Measurements from ENCODE around the gene LSG1. TPM values are rescaled to one million over a fixed set of nuclear protein-coding genes. Genes with fewer than 3 reads are reported as not detected.

Gene LSG1
- total RNA-seq, 1 experiment from 2014 or later: 39.7 TPM

DNA sequence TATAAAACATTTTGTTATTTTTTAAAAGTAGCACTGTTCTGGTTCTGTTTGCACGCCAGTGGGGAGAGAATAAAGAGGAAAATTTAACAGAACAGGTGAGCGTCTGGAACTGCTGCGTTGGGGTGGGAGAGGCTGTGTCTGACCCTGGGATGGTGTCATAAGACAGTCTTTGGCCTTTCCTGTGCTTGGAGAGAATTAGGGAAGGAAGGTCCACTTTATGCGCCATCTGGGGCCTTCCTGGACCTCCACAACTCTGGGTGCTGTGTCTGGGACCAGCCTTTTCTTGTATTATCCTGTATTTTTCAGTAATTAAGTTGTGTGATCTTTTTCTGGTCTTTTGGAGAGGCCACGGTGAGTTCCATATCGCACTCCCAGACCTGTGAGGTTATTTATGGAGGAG is 17.0 kb upstream of the LSG1 start:
- H3K4me3 ChIP-seq (replicated peaks in 1 of 2; ENCODE audit: low read depth in 1 of 2, low read length in 2 of 2): no peak overlapping the region
- ChIA-PET RAD21 (ENCODE audit: low non-redundant PET in 1 of 2, low total read pairs in 2 of 2, uncharacterized antibody in 2 of 2, unreplicated experiment in 2 of 2) (no interaction called here), POLR2A (no interaction called here), CTCF (no interaction called here)
- no TSS peak for BruUV-seq (replicated peaks)
- no peaks in the 10 kb centered on the region for H3K9me2 ChIP-seq (ENCODE audit: insufficient read depth)
- intact Hi-C loops (cut with micrococcal nuclease): no loop called here
- H3K4me2 ChIP-seq (ENCODE audit: low read length): peak overlapping the region; percentile 18; the same call in 1 of the 2 replicates
- TF ChIP-seq, protein P1, sequence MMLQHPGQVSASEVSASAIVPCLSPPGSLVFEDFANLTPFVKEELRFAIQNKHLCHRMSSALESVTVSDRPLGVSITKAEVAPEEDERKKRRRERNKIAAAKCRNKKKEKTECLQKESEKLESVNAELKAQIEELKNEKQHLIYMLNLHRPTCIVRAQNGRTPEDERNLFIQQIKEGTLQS (IDR thresholded peaks at IDR 0.05): no peak
- no peak for TF ChIP-seq SRF (IDR thresholded peaks at IDR 0.05; ENCODE audit: low read depth)
- no peak for TF ChIP-seq POLR2AphosphoS5 (IDR thresholded peaks at IDR 0.05; ENCODE audit: low read depth, low read length)
- TF ChIP-seq, protein P2, sequence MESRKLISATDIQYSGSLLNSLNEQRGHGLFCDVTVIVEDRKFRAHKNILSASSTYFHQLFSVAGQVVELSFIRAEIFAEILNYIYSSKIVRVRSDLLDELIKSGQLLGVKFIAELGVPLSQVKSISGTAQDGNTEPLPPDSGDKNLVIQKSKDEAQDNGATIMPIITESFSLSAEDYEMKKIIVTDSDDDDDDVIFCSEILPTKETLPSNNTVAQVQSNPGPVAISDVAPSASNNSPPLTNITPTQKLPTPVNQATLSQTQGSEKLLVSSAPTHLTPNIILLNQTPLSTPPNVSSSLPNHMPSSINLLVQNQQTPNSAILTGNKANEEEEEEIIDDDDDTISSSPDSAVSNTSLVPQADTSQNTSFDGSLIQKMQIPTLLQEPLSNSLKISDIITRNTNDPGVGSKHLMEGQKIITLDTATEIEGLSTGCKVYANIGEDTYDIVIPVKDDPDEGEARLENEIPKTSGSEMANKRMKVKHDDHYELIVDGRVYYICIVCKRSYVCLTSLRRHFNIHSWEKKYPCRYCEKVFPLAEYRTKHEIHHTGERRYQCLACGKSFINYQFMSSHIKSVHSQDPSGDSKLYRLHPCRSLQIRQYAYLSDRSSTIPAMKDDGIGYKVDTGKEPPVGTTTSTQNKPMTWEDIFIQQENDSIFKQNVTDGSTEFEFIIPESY (IDR thresholded peaks at IDR 0.05; ENCODE audit: extremely low read depth, insufficient replicate concordance, low read length): no peak
- TF ChIP-seq JUND (IDR thresholded peaks at IDR 0.05): no peak
- 0 out of 2 replicates have a peak, but pooled peaks have one; percentile 10 for TF ChIP-seq FOSL1 (IDR thresholded peaks at IDR 0.05; ENCODE audit: low read depth)
- TF ChIP-seq, protein P3, sequence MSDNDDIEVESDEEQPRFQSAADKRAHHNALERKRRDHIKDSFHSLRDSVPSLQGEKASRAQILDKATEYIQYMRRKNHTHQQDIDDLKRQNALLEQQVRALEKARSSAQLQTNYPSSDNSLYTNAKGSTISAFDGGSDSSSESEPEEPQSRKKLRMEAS (IDR thresholded peaks at IDR 0.05): no peak
- H3K4me1 ChIP-seq (ENCODE audit: control insufficient read depth in 1 of 2, insufficient read depth in 2 of 2, low read length in 2 of 2): peaks cover 10 to 35% of the 10 kb centered on the region in 2 experiments; a peak in 3 of 4 replicates
- DNase-seq (ENCODE audit: low read depth, low spot score): no peak
- no peaks in the 10 kb centered on the region for H3K36me3 ChIP-seq (ENCODE audit: control insufficient read depth in 1 of 2, insufficient read depth in 2 of 2, low read length in 2 of 2)
- H3K27ac ChIP-seq (ENCODE audit: low read depth, low read length): no peak overlapping the region
- H3K79me2 ChIP-seq (ENCODE audit: insufficient read depth, low read length): no peaks in the 10 kb centered on the region
- H4K20me1 ChIP-seq (ENCODE audit: insufficient read depth): no peaks in the 10 kb centered on the region
- H3K27me3 ChIP-seq (ENCODE audit: insufficient read depth, low read length): no peaks in the 10 kb centered on the region
- no peak for ATAC-seq
- H3K9ac ChIP-seq (ENCODE audit: low read length): no peak overlapping the region
- H3K9me3 ChIP-seq (ENCODE audit: control insufficient read depth in 1 of 2, insufficient read depth in 1 of 2, low read depth in 1 of 2, low read length in 2 of 2): no peaks in the 10 kb centered on the region
- no peak overlapping the region for H2AFZ ChIP-seq (ENCODE audit: low read depth, low read length, poor library complexity, severe bottlenecking)

DNA sequence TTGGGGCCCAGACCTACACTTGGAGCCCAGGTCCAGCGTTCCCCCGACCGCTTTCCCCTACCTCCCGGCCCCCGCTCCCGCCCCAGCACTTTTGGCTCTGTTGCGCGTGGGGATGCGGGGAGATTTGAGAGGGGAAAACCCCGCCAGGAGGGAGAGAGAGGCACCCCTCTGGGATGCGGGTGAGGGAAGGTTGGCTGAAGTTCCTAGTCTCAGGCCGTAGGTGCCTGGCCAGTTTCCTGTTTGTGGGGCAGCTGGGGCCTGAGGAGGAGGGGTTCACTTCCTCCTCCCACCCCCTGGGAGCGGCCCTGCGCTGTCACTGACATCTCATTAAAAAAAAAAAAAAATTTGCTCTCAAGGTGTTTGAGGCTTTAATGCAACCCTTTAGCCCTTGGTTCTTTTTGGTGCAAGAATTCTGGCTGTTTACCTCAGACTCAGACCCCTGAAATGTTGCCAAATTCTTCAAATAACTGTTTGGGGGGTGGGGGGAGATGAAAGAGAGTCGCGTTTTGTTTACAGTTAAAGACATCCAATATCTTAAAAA is 16.3 kb upstream of the LSG1 start:
- DNase-seq (ENCODE audit: low read depth, low spot score): no peak
- no TSS peak for BruUV-seq (replicated peaks)
- ATAC-seq: no peak
- TF ChIP-seq EZH2 (IDR thresholded peaks at IDR 0.05): no peak
- TF ChIP-seq JUND (IDR thresholded peaks at IDR 0.05): no peak
- TF ChIP-seq, protein P3 (IDR thresholded peaks at IDR 0.05): no peak
- TF ChIP-seq, protein P4, sequence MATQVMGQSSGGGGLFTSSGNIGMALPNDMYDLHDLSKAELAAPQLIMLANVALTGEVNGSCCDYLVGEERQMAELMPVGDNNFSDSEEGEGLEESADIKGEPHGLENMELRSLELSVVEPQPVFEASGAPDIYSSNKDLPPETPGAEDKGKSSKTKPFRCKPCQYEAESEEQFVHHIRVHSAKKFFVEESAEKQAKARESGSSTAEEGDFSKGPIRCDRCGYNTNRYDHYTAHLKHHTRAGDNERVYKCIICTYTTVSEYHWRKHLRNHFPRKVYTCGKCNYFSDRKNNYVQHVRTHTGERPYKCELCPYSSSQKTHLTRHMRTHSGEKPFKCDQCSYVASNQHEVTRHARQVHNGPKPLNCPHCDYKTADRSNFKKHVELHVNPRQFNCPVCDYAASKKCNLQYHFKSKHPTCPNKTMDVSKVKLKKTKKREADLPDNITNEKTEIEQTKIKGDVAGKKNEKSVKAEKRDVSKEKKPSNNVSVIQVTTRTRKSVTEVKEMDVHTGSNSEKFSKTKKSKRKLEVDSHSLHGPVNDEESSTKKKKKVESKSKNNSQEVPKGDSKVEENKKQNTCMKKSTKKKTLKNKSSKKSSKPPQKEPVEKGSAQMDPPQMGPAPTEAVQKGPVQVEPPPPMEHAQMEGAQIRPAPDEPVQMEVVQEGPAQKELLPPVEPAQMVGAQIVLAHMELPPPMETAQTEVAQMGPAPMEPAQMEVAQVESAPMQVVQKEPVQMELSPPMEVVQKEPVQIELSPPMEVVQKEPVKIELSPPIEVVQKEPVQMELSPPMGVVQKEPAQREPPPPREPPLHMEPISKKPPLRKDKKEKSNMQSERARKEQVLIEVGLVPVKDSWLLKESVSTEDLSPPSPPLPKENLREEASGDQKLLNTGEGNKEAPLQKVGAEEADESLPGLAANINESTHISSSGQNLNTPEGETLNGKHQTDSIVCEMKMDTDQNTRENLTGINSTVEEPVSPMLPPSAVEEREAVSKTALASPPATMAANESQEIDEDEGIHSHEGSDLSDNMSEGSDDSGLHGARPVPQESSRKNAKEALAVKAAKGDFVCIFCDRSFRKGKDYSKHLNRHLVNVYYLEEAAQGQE (IDR thresholded peaks at IDR 0.05; ENCODE audit: low read depth): no peak
- TF ChIP-seq ZFX (IDR thresholded peaks at IDR 0.05): no peak
- no peak for TF ChIP-seq EGR1 (IDR thresholded peaks at IDR 0.05; ENCODE audit: low read depth)
- TF ChIP-seq ELF1 (IDR thresholded peaks at IDR 0.05; ENCODE audit: borderline replicate concordance, low read depth): no peak
- TF ChIP-seq, protein P1 (IDR thresholded peaks at IDR 0.05): no peak
- TF ChIP-seq CEBPB (IDR thresholded peaks at IDR 0.05; ENCODE audit: low read depth): no peak
- TF ChIP-seq SP1 (IDR thresholded peaks at IDR 0.05; ENCODE audit: low read depth): no peak

More for the DNA sequence above, 16.3 kb upstream of the LSG1 start:
- H3K9ac ChIP-seq (ENCODE audit: low read length): no peak overlapping the region
- H3K79me2 ChIP-seq (ENCODE audit: insufficient read depth, low read length): no peaks in the 10 kb centered on the region
- intact Hi-C loops (cut with micrococcal nuclease): no loop called here
- no peaks in the 10 kb centered on the region for H3K9me3 ChIP-seq (ENCODE audit: control insufficient read depth in 1 of 2, insufficient read depth in 1 of 2, low read depth in 1 of 2, low read length in 2 of 2)
- CTCF ChIA-PET: no interaction called here
- H3K36me3 ChIP-seq (ENCODE audit: control insufficient read depth in 1 of 2, insufficient read depth in 2 of 2, low read length in 2 of 2): no peaks in the 10 kb centered on the region
- POLR2A ChIA-PET: no interaction called here
- H3K4me3 ChIP-seq (replicated peaks in 1 of 2; ENCODE audit: low read depth in 1 of 2, low read length in 2 of 2): no peak overlapping the region
- H3K4me2 ChIP-seq (ENCODE audit: low read length): no peak overlapping the region
- H3K4me1 ChIP-seq (ENCODE audit: control insufficient read depth in 1 of 2, insufficient read depth in 2 of 2, low read length in 2 of 2): peaks cover 13 to 38% of the 10 kb centered on the region in 2 experiments
- H3K27me3 ChIP-seq (ENCODE audit: insufficient read depth, low read length): no peaks in the 10 kb centered on the region
- H3K9me2 ChIP-seq (ENCODE audit: insufficient read depth): no peaks in the 10 kb centered on the region
- H4K20me1 ChIP-seq (ENCODE audit: insufficient read depth): no peaks in the 10 kb centered on the region
- RAD21 ChIA-PET (ENCODE audit: low non-redundant PET in 1 of 2, low total read pairs in 2 of 2, uncharacterized antibody in 2 of 2, unreplicated experiment in 2 of 2): no interaction called here
- H3K27ac ChIP-seq (ENCODE audit: low read depth, low read length): no peak overlapping the region
- no peak overlapping the region for H2AFZ ChIP-seq (ENCODE audit: low read depth, low read length, poor library complexity, severe bottlenecking)

Measured in HCT116 (cell line).